Superior temporal gyrus (tissue), 1 donor: ENCODE results near the gene ATG9B.

Experiments used
- DNase-seq: peaks from one replicate; pipeline ENCODE4 v3.0.0-alpha.2; 2016; ENCODE audit errors: extremely low spot score

ATG9B gene

DNA sequence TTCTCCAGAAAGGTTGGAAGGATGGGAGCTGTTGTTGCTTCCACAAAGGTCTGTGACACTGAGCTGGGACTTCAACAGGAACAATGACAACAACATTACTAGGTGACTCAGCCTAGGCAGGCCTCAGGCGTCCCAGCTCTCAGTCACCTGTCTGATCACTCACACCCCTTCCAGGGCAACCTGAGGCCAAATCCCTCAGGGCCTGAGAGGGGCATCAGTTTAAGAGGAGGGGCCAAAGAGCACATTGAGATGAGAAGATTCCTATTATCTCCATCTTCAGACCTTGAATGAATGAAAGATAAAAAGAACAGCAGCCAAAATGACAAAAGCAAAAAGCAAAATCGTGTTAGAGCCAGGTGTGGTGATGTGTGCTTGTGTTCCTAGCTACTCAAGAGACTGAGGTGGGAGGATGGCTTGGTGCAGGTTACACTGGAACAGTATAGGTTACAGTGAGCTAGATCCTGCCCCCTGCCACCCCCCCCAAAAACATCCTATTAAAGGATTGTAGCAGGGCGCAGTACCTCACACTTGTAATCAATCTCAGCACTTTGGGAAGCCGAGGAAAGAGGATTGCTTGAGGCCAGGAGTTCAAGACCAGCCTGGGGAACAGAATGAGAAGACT is at the start of gene ATG9B:
Gene ATG9B (minus strand): TSS at position 60 of the 622 bp plus-strand sequence. CDS start 71 bp downstream, outside the sequence.
- no peak for DNase-seq

- no peak for DNase-seq
Observed at GRCh38 chr7:151073990-151074389, 49.7 kb upstream of the ATG9B start.

GRCh38 chr7:151071032-151071866 is 47.0 kb upstream of the ATG9B start:
- DNase-seq, result no peak

DNA sequence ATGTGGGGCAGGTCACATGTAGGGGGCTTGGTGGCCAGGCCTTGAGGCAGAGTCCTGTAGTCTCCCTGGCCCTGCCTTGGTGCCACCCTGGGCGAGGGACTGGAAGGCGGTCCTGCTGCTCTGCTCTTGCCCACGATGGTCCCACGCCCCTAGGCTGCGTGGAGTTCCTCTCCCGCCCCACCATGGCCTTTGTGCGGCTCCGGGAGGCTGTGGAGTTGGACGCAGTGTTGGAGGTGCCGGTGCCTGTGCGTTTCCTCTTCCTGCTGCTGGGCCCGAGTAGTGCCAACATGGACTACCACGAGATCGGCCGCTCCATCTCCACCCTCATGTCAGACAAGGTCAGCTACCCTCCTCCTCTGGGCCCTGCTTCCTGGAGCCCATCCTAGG is 46.3 kb upstream of the ATG9B start:
- no peak for DNase-seq

DNA sequence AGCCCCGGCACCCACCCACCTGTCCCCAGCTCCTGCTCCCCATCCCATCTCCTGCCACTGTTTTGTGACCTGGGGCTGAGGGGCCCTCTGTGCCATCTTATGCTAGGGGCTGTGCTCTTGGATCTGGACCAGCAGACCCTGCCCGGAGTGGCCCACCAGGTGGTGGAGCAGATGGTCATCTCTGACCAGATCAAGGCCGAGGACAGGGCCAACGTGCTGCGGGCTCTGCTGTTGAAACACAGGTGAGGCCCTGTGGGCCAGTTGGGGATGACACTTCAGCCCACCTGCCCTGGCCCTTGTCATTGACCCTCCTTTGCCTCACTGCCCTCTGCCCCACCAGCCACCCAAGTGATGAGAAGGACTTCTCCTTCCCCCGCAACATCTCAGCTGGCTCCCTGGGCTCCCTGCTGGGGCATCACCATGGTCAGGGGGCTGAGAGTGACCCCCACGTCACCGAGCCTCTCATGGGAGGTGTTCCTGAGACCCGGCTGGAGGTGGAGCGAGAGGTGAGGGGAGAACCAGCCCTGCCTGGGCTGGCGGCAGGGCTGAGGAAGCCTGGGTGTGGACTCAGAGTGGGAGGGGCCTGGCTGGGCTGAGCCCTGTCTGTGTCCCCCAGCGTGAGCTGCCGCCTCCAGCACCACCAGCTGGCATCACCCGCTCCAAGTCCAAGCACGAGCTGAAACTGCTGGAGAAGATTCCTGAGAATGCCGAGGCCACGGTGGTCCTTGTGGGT is 45.7 kb upstream of the ATG9B start:
- no peak for DNase-seq

- no peak for DNase-seq
Observed at GRCh38 chr7:151068069-151068773, 43.9 kb upstream of the ATG9B start.

- DNase-seq, result no peak
Observed at GRCh38 chr7:151066273-151066974, 42.1 kb upstream of the ATG9B start.

DNA sequence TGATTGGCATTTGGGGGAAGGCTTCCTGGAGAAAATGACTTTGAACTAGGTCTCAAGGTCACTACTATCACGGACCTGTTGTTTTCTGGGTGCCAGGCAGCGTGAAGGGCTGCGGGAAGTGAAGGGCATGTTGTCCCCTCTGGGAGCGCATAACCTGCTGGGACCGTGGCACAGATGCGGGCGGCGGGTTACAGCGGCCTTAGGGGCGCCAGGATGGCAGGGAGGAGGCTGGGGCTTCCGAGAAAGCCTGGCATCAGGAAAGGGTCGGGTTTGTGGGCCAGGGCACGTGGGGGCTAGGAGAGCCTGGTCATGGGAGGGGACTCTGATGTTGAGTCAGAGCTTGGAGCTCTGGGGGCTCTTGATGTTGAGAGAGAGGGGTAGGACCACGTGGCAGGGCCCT is 41.2 kb upstream of the ATG9B start:
- DNase-seq, result no peak

- DNase-seq, result no peak
Observed at GRCh38 chr7:151064993-151065392, 40.7 kb upstream of the ATG9B start.

GRCh38 chr7:151064454-151064853 is 40.2 kb upstream of the ATG9B start:
- no peak for DNase-seq

DNA sequence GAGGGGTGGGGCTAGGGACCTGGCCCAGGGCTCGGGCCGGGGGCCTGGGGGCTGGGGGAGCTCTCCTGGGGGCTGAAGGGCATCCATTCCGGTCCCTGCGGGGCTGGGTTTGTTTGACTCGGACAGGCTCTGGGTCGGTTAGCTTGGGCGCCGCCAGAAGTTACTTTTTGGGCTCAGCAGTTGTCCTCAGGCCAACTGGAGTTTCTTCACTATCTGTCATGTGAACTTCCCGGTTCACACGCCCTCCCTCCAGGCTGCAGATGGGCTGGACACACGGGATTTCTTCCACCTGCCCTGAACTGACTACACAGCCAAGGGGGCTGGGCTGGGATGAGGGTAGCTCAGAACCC is 38.9 kb upstream of the ATG9B start:
- no peak for DNase-seq

GRCh38 chr7:151062399-151063211 is 38.3 kb upstream of the ATG9B start:
- DNase-seq, result no peak

GRCh38 chr7:151062111-151062398 is 37.8 kb upstream of the ATG9B start:
- DNase-seq, result no peak

DNA sequence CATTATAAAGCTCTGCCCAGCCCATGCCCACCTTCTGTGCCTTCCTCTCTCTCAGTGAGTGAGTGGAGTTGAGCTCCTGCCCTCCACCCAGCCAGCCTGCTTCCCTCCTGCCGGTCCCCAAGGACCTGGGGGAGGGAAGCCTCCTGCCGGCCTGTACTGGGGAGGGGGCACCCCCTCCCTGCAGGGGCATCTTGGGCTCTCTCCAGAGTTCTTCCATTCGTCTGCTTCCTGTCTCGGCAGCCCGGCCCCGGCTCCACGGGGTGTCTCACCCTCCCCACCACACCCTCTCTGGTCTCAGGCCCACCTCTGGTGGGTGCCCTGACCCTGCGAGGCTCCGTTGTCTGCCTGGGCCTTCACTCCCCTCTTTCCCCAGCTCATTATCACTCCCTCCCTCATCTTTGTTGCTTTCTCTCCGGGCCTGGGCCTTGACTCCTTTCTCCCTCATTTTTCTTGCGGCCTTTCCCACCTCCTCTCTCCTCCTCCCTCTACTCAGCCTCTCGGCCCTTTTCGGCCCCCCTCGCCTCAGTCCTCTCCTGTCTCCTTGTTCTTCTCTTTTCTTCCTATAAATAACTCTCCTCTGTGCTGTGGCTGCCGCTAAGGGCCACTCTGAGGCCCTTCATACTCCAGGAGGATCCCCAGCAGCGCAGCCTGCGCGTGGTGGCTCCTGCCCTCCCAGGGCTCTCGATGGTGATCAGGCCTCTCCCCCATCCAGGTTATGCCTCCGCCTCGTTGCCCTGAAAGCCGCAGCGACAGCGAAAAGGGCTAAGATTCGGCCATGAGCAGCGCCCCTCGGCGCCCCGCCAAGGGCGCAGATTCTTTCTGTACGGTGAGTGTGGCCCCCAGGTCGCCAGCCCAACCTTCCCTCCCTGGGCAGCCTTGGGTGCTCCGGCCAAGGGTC is 37.2 kb upstream of the ATG9B start:
- DNase-seq, result no peak

DNA sequence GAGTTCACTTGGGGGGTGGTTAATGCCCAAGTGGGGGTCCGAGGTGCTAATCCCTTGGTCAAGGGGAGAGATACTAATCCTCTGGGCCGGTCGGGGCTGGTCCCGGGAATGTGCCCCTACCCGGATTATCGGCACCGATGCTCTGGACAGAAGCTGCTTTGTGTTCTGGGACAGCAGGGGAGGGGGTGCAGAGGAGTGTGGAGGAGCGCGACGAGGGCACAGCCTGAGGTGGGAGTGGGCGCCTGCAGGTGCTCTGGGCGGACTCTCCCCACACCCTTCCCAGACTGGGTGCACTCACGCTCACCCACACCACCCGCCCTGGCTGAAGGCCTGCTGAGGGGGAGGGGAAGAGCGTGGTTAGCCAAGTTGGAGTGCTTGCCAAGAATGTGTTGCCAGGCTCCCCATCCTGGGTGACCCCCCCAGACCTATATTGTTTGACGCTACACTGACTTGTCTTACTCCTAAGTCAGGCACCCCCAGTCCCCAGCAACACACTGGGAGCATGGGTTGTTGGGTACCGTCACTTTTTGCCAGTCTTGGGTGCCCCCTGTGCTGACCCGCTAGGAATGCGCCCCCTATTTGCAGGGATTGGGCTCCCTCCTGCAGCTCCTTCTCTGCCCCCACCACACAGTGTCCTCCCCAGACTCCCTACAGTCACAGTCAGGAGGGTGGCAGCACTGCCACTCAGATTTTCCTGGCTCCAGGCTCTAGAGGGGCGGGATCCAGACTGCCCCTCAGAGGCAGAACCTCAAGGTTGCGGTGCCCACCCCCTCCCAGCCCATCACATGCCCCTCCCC is 36.3 kb upstream of the ATG9B start:
- peak; percentile 33 for DNase-seq

- no peak for DNase-seq
Observed at GRCh38 chr7:151060113-151060415, 35.8 kb upstream of the ATG9B start.

DNA sequence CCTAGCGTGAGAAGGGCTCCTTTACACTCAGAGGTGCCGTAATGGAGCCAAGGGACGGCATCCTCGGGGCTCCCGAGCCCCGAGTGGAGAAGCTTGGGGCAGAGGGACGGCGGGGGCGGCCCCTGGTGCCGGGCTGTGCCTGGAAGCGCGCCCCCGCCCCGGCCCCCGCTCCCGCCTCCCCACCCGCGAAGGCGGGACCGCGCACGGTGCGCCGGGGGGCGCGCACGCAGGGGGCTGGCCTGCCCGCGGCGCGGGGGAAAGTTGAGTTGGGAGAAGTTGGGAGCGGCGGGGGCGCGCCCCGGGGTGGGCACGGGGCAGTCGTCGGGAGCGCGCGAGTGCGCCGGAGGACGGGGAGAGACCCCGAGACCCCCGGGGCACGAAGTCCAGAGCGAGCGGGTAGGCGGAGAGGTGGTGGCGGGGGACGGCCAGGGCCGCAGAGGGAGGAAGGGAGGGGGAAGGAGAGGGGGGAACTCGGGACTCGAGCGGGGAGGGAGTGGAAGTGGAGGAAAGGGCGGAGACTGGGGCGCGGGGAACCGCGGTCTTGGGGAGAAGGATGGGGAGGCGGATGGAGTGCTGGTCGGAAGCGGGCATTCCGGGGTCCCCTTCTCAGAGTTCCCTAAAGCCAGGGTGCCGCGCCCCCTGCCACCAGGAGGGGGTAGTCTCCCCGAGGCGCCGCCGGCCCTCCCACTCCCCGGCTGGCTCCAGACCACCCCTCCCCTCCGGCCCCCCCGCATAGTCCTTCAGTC is 35.2 kb upstream of the ATG9B start, which contains the start of gene SLC4A2:
Gene SLC4A2 (plus strand): TSS at position 223 of the 746 bp plus-strand sequence. CDS start 2,399 bp downstream, outside the sequence.
- DNase-seq, result peak; percentile 78

DNA sequence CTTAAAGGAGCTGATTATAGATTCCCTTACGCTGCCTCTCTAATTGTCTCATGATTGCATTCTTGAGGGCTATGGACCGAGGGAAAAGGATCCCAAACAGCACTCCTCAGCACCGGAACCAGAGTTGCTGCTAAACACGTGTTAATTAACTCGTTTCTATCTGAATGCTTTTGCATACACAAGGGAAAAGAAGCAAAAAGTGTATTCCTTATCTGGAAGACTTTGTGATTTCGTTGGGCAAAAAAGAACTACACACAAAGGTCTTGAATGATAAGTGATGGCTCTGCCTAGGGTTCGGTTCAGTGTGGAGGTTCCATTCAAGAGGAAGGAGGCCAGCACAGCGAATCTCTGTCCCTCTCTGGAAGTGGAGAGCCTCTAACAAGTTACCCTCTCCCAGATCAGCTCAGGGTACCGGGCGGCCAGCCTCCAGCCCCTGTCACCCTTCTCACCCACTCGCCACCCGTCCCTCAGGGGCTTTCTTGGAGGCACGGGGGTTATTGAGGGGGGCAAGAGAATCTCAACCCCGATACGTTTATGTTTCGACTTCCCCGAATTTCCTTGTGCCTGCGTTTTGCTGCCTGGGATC is 34.6 kb upstream of the ATG9B start:
- DNase-seq, result peak; percentile 78
